ENCODE data around the gene PLEKHA6. TPM values are rescaled to one million over a fixed set of nuclear protein-coding genes. Genes with fewer than 3 reads are reported as not detected.

The PLEKHA6 gene
- total RNA-seq, 1 donor from 2014 or later, result 0.07 TPM

DNA sequence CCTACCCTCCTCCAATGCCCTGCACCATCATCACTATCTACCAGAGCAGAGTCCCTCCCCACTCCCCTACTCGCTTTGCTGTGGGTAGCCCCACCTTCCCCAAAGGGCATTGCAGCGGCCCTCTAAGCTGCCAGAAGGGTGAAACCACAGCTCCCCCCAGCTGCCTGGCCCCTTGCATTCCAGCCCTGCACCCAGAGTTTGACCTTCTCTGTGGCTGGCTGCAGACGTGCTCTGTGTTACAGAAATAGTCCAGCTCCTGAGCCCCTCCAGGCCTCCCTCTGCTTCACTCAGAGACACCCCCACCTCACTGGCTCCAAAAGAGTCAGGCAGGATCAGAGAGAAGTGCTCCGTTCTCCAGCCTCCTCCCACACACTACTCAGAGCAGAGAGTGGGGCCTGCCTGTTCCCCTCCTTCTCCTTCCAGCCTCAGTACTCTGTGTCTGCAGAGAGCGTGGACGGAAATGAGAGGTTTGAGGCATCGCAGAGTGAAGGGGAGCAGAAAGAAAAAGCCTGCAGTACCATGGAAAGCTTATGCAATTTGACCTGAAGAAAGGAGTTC, 63.2 kb downstream of the PLEKHA6 start:
- DNase-seq, result no peak
- Mint-ChIP-seq H3K4me1 (peaks cover 4% of the 10 kb centered on the region), H3K4me3 (no peak overlapping the region), H3K27ac (no peak overlapping the region), H3K36me3 (ENCODE audit: low read depth) (no peaks in the 10 kb centered on the region), H3K9me3 (no peaks in the 10 kb centered on the region), H3K27me3 (peaks cover 30% of the 10 kb centered on the region)
- intact Hi-C loops (cut with micrococcal nuclease), result no loop called here

- intact Hi-C loops (cut with micrococcal nuclease), result no loop called here
- H3K4me3 Mint-ChIP-seq, result no peak overlapping the region
- no peak for DNase-seq
- no peak overlapping the region for H3K27ac Mint-ChIP-seq
- peaks cover 30% of the 10 kb centered on the region for H3K27me3 Mint-ChIP-seq
- H3K9me3 Mint-ChIP-seq, result no peaks in the 10 kb centered on the region
- H3K4me1 Mint-ChIP-seq, result peaks cover 4% of the 10 kb centered on the region
- H3K36me3 Mint-ChIP-seq (ENCODE audit: low read depth), result no peaks in the 10 kb centered on the region
Observed at GRCh38 chr1:204295671-204296070, 64.1 kb downstream of the PLEKHA6 start.

DNA sequence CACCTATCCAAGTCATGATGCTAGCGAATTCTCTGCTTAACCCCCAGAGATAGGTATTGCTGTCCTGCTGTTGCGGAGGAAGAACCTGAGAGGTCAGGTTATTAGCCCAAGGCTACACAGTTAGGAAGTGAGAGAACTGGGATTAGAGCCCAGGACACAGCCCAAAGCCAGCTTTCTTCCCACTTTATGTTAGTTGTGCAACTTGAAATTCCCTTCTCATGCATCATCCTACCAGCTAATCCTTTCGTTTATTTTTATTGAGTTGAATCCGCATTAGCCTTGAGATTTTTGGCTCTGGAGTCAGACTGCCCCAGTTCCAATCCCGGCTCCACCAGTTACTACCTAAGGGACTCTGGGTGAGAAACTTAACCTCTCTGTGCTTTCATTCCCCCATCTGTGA, 65.4 kb downstream of the PLEKHA6 start:
- Mint-ChIP-seq H3K4me1 (peaks cover 4% of the 10 kb centered on the region), H3K27ac (no peak overlapping the region), H3K4me3 (no peak overlapping the region), H3K9me3 (no peaks in the 10 kb centered on the region), H3K36me3 (ENCODE audit: low read depth) (no peaks in the 10 kb centered on the region), H3K27me3 (peaks cover 32% of the 10 kb centered on the region)
- DNase-seq, result no peak
- intact Hi-C loops (cut with micrococcal nuclease), result no loop called here

GRCh38 chr1:204293605-204294337, 66.0 kb downstream of the PLEKHA6 start:
- Mint-ChIP-seq H3K4me3 (no peak overlapping the region), H3K36me3 (ENCODE audit: low read depth) (no peaks in the 10 kb centered on the region), H3K4me1 (peaks cover 4% of the 10 kb centered on the region), H3K9me3 (no peaks in the 10 kb centered on the region), H3K27me3 (peaks cover 36% of the 10 kb centered on the region), H3K27ac (no peak overlapping the region)
- intact Hi-C loops (cut with micrococcal nuclease), result no loop called here
- DNase-seq, result no peak

- H3K4me1 Mint-ChIP-seq, result peaks cover 4% of the 10 kb centered on the region
- no peak overlapping the region for H3K4me3 Mint-ChIP-seq
- no peaks in the 10 kb centered on the region for H3K9me3 Mint-ChIP-seq
- H3K27ac Mint-ChIP-seq, result no peak overlapping the region
- H3K36me3 Mint-ChIP-seq (ENCODE audit: low read depth), result no peaks in the 10 kb centered on the region
- no peak for DNase-seq
- intact Hi-C loops (cut with micrococcal nuclease), result no loop called here
- peaks cover 40% of the 10 kb centered on the region for H3K27me3 Mint-ChIP-seq
Observed at GRCh38 chr1:204292740-204293139, 67.0 kb downstream of the PLEKHA6 start.

DNA sequence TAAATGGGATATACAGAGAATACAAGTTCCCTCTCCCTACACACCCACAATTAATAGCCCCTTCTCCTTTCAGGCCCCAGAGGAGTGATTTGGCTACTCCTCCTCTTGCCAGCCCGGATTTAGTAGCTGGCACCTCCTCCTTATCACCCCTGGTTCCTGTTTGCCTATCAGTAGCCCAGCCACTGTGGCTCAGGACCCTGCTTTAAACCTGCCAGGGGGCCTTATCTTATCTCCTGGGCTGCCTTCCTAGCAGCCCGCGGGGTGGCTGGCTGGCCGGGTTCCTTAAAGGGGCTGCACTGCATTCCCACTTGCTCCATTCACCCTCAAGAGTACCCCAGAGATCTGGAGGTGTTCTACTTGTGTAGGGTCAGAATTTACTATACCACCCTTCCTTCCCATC, 70.4 kb downstream of the PLEKHA6 start:
- Mint-ChIP-seq H3K4me1 (peaks cover 15% of the 10 kb centered on the region), H3K4me3 (no peak overlapping the region), H3K9me3 (no peaks in the 10 kb centered on the region), H3K36me3 (ENCODE audit: low read depth) (no peaks in the 10 kb centered on the region), H3K27me3 (peaks cover 31% of the 10 kb centered on the region), H3K27ac (no peak overlapping the region)
- DNase-seq, result no peak
- intact Hi-C loops (cut with micrococcal nuclease), result no loop called here

- intact Hi-C loops (cut with micrococcal nuclease), result no loop called here
- H3K9me3 Mint-ChIP-seq, result no peaks in the 10 kb centered on the region
- peaks cover 15% of the 10 kb centered on the region for H3K4me1 Mint-ChIP-seq
- H3K4me3 Mint-ChIP-seq, result no peak overlapping the region
- no peak for DNase-seq
- no peaks in the 10 kb centered on the region for H3K36me3 Mint-ChIP-seq (ENCODE audit: low read depth)
- H3K27ac Mint-ChIP-seq, result no peak overlapping the region
- H3K27me3 Mint-ChIP-seq, result peaks cover 27% of the 10 kb centered on the region
Observed at GRCh38 chr1:204288021-204288588, 71.6 kb downstream of the PLEKHA6 start.

DNA sequence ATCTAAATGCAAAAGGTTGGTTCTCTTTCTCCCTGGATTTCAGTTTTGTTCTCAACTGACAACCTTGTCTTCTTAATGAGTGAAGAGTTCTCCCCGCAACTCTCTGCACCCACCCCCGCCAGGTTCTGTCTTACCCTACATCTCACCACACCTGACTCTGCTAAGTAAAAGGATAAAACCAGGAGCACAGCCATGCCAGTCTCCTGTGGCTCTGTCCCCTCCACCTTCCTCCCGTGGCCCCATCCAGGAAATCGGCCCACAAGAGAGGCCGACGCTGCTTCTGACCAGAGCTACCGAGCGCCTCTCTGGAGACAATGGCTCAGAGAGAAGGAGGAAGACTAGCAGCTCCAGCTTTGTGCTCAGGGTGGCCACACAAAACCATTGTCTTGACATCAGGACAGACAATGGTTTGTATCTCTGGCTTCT, 72.2 kb downstream of the PLEKHA6 start:
- peak overlapping the region; percentile 15 for H3K4me3 Mint-ChIP-seq
- DNase-seq, result no peak
- H3K27me3 Mint-ChIP-seq, result peaks cover 27% of the 10 kb centered on the region
- no peaks in the 10 kb centered on the region for H3K36me3 Mint-ChIP-seq (ENCODE audit: low read depth)
- no peaks in the 10 kb centered on the region for H3K9me3 Mint-ChIP-seq
- H3K27ac Mint-ChIP-seq, result no peak overlapping the region
- peaks cover 15% of the 10 kb centered on the region for H3K4me1 Mint-ChIP-seq
- intact Hi-C loops (cut with micrococcal nuclease), result no loop called here

DNA sequence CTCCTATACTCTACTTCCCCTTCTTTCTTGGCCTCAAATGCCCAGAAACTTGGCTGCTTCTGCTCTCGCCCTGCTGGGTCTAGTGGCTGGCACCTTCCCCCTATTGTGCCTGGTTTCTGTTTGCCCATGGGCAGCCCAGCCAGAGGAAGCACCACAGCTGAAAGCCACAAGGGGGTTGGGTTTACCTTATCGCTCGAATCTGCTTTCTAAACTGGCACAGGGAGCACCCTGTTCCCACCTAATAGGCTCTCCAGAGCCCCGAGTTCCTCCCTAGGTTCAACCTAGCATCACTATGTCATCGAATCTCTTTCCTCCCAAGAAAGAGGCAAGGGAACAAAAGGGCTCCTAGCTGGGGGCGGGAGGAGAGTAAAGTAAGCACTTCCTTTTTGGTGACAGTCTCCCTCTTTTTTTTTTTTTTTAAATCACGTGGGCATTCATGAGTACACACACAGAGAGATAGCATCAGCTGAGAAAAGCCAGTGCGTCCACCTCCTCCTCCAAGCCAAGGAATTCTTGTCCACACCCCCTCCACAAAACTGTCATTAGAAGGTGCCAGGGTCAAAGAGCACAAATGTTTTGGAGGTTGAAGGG, 72.8 kb downstream of the PLEKHA6 start:
- Mint-ChIP-seq H3K9me3 (no peaks in the 10 kb centered on the region), H3K4me1 (peaks cover 15% of the 10 kb centered on the region), H3K27me3 (peaks cover 26% of the 10 kb centered on the region), H3K4me3 (peak overlapping the region; percentile 70), H3K27ac (peak overlapping the region; percentile 76), H3K36me3 (ENCODE audit: low read depth) (no peaks in the 10 kb centered on the region)
- DNase-seq, result peak; percentile 77
- intact Hi-C loops (cut with micrococcal nuclease), result no loop called here

- peaks cover 15% of the 10 kb centered on the region for H3K4me1 Mint-ChIP-seq
- no peak for DNase-seq
- H3K9me3 Mint-ChIP-seq, result no peaks in the 10 kb centered on the region
- intact Hi-C loops (cut with micrococcal nuclease), result no loop called here
- H3K36me3 Mint-ChIP-seq (ENCODE audit: low read depth), result no peaks in the 10 kb centered on the region
- no peak overlapping the region for H3K27ac Mint-ChIP-seq
- peaks cover 29% of the 10 kb centered on the region for H3K27me3 Mint-ChIP-seq
- no peak overlapping the region for H3K4me3 Mint-ChIP-seq
Observed at GRCh38 chr1:204286315-204286714, 73.4 kb downstream of the PLEKHA6 start.

DNA sequence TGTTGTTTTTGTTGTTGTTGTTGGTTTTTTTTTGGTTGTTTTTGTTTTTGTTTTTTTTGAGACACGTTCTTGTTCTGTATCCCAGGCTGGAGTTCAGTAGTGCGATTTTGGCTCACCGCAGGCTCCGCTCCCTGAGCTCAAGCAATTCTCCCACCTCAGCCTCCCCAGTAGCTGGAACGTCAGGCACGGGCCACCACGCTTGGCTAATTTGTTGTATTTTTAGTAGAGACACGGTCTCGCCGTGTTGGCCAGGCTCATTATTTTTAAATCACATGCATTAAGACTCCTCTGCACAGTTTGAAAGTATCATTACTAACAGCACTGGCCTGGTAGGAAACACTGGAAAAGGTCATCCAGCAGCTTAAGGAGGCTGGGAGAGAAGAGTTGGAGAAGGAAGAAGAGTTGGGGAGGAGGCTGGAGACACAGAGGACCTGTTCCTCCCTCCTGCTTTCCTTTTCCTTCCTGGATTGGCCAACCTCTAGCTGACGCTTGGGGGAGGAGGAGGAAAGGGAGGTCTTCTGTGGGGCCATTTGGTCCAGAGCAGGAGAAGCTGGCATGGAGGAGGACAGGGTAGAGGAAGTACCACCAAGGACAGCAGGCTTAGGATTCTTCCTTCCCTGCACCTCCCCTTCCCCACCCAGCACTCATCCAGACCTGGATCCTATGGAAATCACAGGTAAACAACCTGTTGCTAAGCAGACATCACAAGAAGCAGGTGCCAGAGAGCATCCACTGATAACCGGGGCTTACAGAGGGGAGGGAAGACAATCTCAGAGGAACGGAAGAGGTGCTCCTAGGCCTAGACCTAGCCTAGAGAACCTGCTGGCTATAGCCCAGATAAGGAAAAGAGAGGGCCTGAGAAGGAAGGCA, 74.1 kb downstream of the PLEKHA6 start:
- Mint-ChIP-seq H3K36me3 (ENCODE audit: low read depth) (no peaks in the 10 kb centered on the region), H3K4me3 (no peak overlapping the region), H3K27ac (no peak overlapping the region), H3K9me3 (no peaks in the 10 kb centered on the region), H3K4me1 (peaks cover 15% of the 10 kb centered on the region), H3K27me3 (peaks cover 31% of the 10 kb centered on the region)
- intact Hi-C loops (cut with micrococcal nuclease), result no loop called here
- no peak for DNase-seq

GRCh38 chr1:204284929-204285328, 74.8 kb downstream of the PLEKHA6 start:
- Mint-ChIP-seq H3K4me1 (peaks cover 15% of the 10 kb centered on the region), H3K9me3 (no peaks in the 10 kb centered on the region), H3K4me3 (no peak overlapping the region), H3K27me3 (peaks cover 30% of the 10 kb centered on the region), H3K27ac (no peak overlapping the region), H3K36me3 (ENCODE audit: low read depth) (no peaks in the 10 kb centered on the region)
- no peak for DNase-seq
- intact Hi-C loops (cut with micrococcal nuclease), result no loop called here

DNA sequence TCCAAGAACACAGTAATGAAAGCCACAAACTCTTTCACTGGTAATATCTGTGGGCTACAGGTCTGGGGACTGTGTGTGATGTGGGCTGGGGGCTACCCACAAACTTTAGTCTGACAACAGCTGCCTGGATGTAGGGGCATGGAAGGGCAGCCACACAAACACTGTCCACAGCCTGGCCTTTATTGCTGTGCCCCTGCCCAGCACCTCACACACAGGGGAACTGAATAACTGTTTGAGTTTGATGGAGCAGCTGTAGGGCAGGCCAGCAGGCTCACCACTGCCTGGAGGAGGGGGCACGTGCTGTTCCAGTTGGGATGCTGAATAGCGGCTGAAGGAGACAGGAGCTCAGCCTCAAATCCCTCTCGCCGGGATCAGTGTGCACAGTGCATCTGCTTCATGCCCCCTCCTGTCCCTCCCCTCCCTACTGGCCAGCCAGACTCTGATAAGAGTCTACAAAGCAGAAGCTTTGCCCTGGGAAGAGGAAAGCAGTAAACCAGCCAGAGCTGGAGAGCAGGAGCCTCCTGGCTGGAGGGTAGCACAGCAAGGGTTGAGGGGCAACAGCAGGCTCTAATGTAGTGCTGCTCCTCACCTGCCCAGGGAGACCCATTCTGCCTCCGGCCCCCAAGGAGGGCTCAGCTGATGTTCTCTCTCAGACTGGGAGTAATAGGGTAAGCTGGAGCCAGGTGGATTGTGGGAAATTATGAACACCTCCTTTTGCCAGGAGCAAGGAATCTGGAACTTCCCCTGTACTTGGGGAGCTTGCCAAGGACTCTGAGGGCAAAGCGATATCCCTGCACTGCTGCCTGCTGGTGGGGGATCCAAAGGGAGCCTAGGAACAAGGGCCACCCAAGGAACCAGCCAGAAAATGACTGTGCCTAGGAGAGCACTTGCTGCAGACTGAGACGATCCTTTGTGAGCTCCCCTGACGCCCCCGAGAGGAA, 75.7 kb downstream of the PLEKHA6 start:
- intact Hi-C loops (cut with micrococcal nuclease), result no loop called here
- H3K36me3 Mint-ChIP-seq (ENCODE audit: low read depth), result no peaks in the 10 kb centered on the region
- peaks cover 15% of the 10 kb centered on the region for H3K4me1 Mint-ChIP-seq
- no peak for DNase-seq
- no peak overlapping the region for H3K4me3 Mint-ChIP-seq
- no peak overlapping the region for H3K27ac Mint-ChIP-seq
- peaks cover 26% of the 10 kb centered on the region for H3K27me3 Mint-ChIP-seq
- no peaks in the 10 kb centered on the region for H3K9me3 Mint-ChIP-seq
